CD8-positive, alpha-beta memory T cell (primary cell): ENCODE measurements around the gene CSF1R. TPM values are rescaled to one million over a fixed set of nuclear protein-coding genes. Genes with fewer than 3 reads are reported as not detected.

Experiments used
- CTCF ChIA-PET: fragments of 350-600 bp; sonication (Branson Sonifier 250); formaldehyde crosslinking; loops from one replicate; lab custom pipeline; 2021; ENCODE audit warnings: antibody characterized with exemption; lab: Charles Lee
- POLR2A ChIA-PET: fragments of 350-600 bp; sonication (Branson Sonifier 250); formaldehyde crosslinking; loops from one replicate; lab custom pipeline; 2021; ENCODE audit warnings: antibody characterized with exemption; lab: Charles Lee
- DNase-seq, 5 donors: peaks; one replicate each; pipeline versions ENCODE4 v3.0.0 to v3.0.0-alpha.2; 2020 to 2022; ENCODE audit warnings: mixed read lengths in 1 of 5
- H3K27ac ChIP-seq: one replicate; pipeline ENCODE4 v1.7.0; 2013; ENCODE audit warnings: low read depth, mild to moderate bottlenecking, low read length, moderate library complexity
- H3K27me3 ChIP-seq: 2 replicates; pipeline ENCODE4 v1.7.0; 2013; ENCODE audit warnings: low read length, mild to moderate bottlenecking; ENCODE audit not compliant: insufficient read depth, poor library complexity, severe bottlenecking
- H3K36me3 ChIP-seq: 2 replicates; pipeline ENCODE4 v1.7.0; 2013; ENCODE audit warnings: mild to moderate bottlenecking, low read length, moderate library complexity; ENCODE audit not compliant: insufficient read depth
- H3K4me1 ChIP-seq: 2 replicates; pipeline ENCODE4 v1.7.0; 2013; ENCODE audit warnings: mild to moderate bottlenecking, low read length, moderate library complexity; ENCODE audit not compliant: insufficient read depth
- H3K4me3 ChIP-seq: 2 replicates; pipeline ENCODE4 v1.7.0; 2013; ENCODE audit warnings: mild to moderate bottlenecking, low read length
- H3K9me3 ChIP-seq: 2 replicates; pipeline ENCODE4 v1.7.0; 2013; ENCODE audit warnings: mild to moderate bottlenecking, low read length
- H3K27ac Mint-ChIP-seq, 8 donors: one replicate each; pipeline ENCODE4 v1.8.0; 2020 to 2021; ENCODE audit warnings: mixed read lengths in 8 of 8, mild to moderate bottlenecking in 6 of 8, inconsistent platforms in 3 of 8, moderate library complexity in 3 of 8
- H3K27me3 Mint-ChIP-seq, 2 donors: one replicate each; pipeline ENCODE4 v1.8.0; 2020 to 2021; ENCODE audit warnings: mixed read lengths in 2 of 2, mild to moderate bottlenecking in 1 of 2, moderate library complexity in 1 of 2
- H3K36me3 Mint-ChIP-seq, 3 donors: one replicate each; pipeline ENCODE4 v1.8.0; 2020 to 2021; ENCODE audit warnings: mixed read lengths in 3 of 3, inconsistent platforms in 1 of 3, mild to moderate bottlenecking in 1 of 3
- H3K4me1 Mint-ChIP-seq, 3 donors: one replicate each; pipeline ENCODE4 v1.8.0; 2020 to 2021; ENCODE audit warnings: mixed read lengths in 3 of 3, inconsistent platforms in 1 of 3, mild to moderate bottlenecking in 1 of 3
- H3K4me3 Mint-ChIP-seq, 7 donors: one replicate each; pipeline ENCODE4 v1.8.0; 2020 to 2021; ENCODE audit warnings: mixed read lengths in 7 of 7, mild to moderate bottlenecking in 6 of 7, moderate library complexity in 4 of 7, inconsistent platforms in 2 of 7
- H3K9me3 Mint-ChIP-seq, 5 donors: one replicate each; pipeline ENCODE4 v1.8.0; 2020 to 2022; ENCODE audit warnings: mixed read lengths in 5 of 5, mild to moderate bottlenecking in 3 of 5, moderate library complexity in 2 of 5, inconsistent platforms in 1 of 5
- polyA plus RNA-seq: library from polyadenylated mRNA; unstranded; fragments of 300-500 nt; fragmentation: Illumina TruSeq; gene quantifications from one replicate; pipeline ENCODE4 v1.2.3, GENCODE V29; 2021
- total RNA-seq, 2 experiments: library from RNA; stranded (reverse); gene quantifications; one replicate each; pipeline ENCODE4 v1.2.3, GENCODE V29; 2021

The CSF1R gene
- total and polyA plus RNA-seq, 3 experiments from 2014 or later: 0.59 to 2.7 (median 1.7) TPM

- no peaks in the 10 kb centered on the region for H3K36me3 ChIP-seq
- no peaks in the 10 kb centered on the region for H3K4me1 ChIP-seq
- H3K27me3 Mint-ChIP-seq: peaks cover 11 to 27% of the 10 kb centered on the region in 2 donors
- no peak for DNase-seq
- H3K27me3 ChIP-seq: no peaks in the 10 kb centered on the region
- ChIA-PET POLR2A (no interaction called here), CTCF (no interaction called here)
- no peaks in the 10 kb centered on the region for H3K9me3 Mint-ChIP-seq
- H3K4me3 Mint-ChIP-seq: no peak overlapping the region
- H3K4me3 ChIP-seq: no peak overlapping the region
- peaks cover 0 to 1% (median 0%) of the 10 kb centered on the region in 3 donors for H3K36me3 Mint-ChIP-seq
- no peak overlapping the region for H3K27ac Mint-ChIP-seq
- no peaks in the 10 kb centered on the region for H3K9me3 ChIP-seq
- H3K4me1 Mint-ChIP-seq: no peaks in the 10 kb centered on the region
- no peak overlapping the region for H3K27ac ChIP-seq
These were observed 24.8 kb upstream of the CSF1R start for GRCh38 chr5:150111122-150111521.

GRCh38 chr5:150109921-150110320 lies 23.6 kb upstream of the CSF1R start:
- peaks cover 0 to 1% (median 0%) of the 10 kb centered on the region in 3 donors for H3K36me3 Mint-ChIP-seq
- Histone ChIP-seq H3K27me3 (no peaks in the 10 kb centered on the region), H3K4me3 (no peak overlapping the region), H3K9me3 (no peaks in the 10 kb centered on the region), H3K36me3 (no peaks in the 10 kb centered on the region), H3K27ac (no peak overlapping the region), H3K4me1 (no peaks in the 10 kb centered on the region)
- H3K4me1 Mint-ChIP-seq: no peaks in the 10 kb centered on the region
- H3K4me3 Mint-ChIP-seq: no peak overlapping the region
- no peak for DNase-seq
- H3K27ac Mint-ChIP-seq: no peak overlapping the region
- peaks cover 11 to 27% of the 10 kb centered on the region in 2 donors for H3K27me3 Mint-ChIP-seq
- POLR2A ChIA-PET: no interaction called here
- no peaks in the 10 kb centered on the region for H3K9me3 Mint-ChIP-seq
- CTCF ChIA-PET: no interaction called here

GRCh38 chr5:150108711-150109514 lies 22.6 kb upstream of the CSF1R start:
- H3K27me3 ChIP-seq: no peaks in the 10 kb centered on the region
- no peaks in the 10 kb centered on the region for H3K9me3 ChIP-seq
- no peak overlapping the region for H3K4me3 ChIP-seq
- no peaks in the 10 kb centered on the region for H3K4me1 Mint-ChIP-seq
- peaks cover 11 to 27% of the 10 kb centered on the region in 2 donors for H3K27me3 Mint-ChIP-seq
- no peaks in the 10 kb centered on the region for H3K4me1 ChIP-seq
- H3K27ac Mint-ChIP-seq: peak overlapping the region in 1 of 8 donors; percentile 70
- H3K36me3 Mint-ChIP-seq: peaks cover 0 to 1% (median 0%) of the 10 kb centered on the region in 3 donors
- H3K4me3 Mint-ChIP-seq: no peak overlapping the region
- no peak for DNase-seq
- no peaks in the 10 kb centered on the region for H3K9me3 Mint-ChIP-seq
- CTCF ChIA-PET: no interaction called here
- no peaks in the 10 kb centered on the region for H3K36me3 ChIP-seq
- POLR2A ChIA-PET: no interaction called here
- H3K27ac ChIP-seq: no peak overlapping the region

GRCh38 chr5:150107909-150108447 lies 21.6 kb upstream of the CSF1R start:
- H3K4me1 Mint-ChIP-seq: no peaks in the 10 kb centered on the region
- no peak overlapping the region for H3K27ac ChIP-seq
- ChIA-PET CTCF (no interaction called here), POLR2A (no interaction called here)
- H3K27me3 ChIP-seq: no peaks in the 10 kb centered on the region
- H3K4me3 Mint-ChIP-seq: no peak overlapping the region
- DNase-seq: no peak
- no peak overlapping the region for H3K27ac Mint-ChIP-seq
- no peaks in the 10 kb centered on the region for H3K36me3 ChIP-seq
- no peaks in the 10 kb centered on the region for H3K9me3 Mint-ChIP-seq
- H3K9me3 ChIP-seq: no peaks in the 10 kb centered on the region
- no peaks in the 10 kb centered on the region for H3K36me3 Mint-ChIP-seq
- H3K4me3 ChIP-seq: no peak overlapping the region
- H3K27me3 Mint-ChIP-seq: peaks cover 10 to 23% of the 10 kb centered on the region in 2 donors
- no peaks in the 10 kb centered on the region for H3K4me1 ChIP-seq

GRCh38 chr5:150106674-150107426 lies 20.5 kb upstream of the CSF1R start:
- POLR2A ChIA-PET: no interaction called here
- H3K4me3 ChIP-seq: no peak overlapping the region
- Mint-ChIP-seq H3K36me3 (no peaks in the 10 kb centered on the region), H3K4me3 (no peak overlapping the region), H3K27me3 (peaks cover 10 to 18% of the 10 kb centered on the region in 2 donors), H3K27ac (no peak overlapping the region), H3K4me1 (no peaks in the 10 kb centered on the region), H3K9me3 (no peaks in the 10 kb centered on the region)
- no peaks in the 10 kb centered on the region for H3K9me3 ChIP-seq
- H3K36me3 ChIP-seq: no peaks in the 10 kb centered on the region
- no peaks in the 10 kb centered on the region for H3K27me3 ChIP-seq
- no peak overlapping the region for H3K27ac ChIP-seq
- no peaks in the 10 kb centered on the region for H3K4me1 ChIP-seq
- DNase-seq: no peak
- CTCF ChIA-PET: no interaction called here

- Mint-ChIP-seq H3K36me3 (no peaks in the 10 kb centered on the region), H3K27me3 (peaks cover 10 to 15% of the 10 kb centered on the region in 2 donors), H3K4me3 (no peak overlapping the region), H3K4me1 (no peaks in the 10 kb centered on the region), H3K9me3 (no peaks in the 10 kb centered on the region), H3K27ac (no peak overlapping the region)
- POLR2A ChIA-PET: no interaction called here
- Histone ChIP-seq H3K27me3 (no peaks in the 10 kb centered on the region), H3K4me3 (no peak overlapping the region), H3K27ac (no peak overlapping the region), H3K9me3 (no peaks in the 10 kb centered on the region), H3K4me1 (no peaks in the 10 kb centered on the region), H3K36me3 (no peaks in the 10 kb centered on the region)
- DNase-seq: no peak
- CTCF ChIA-PET: no interaction called here
These were observed 19.7 kb upstream of the CSF1R start for GRCh38 chr5:150105928-150106615.

GRCh38 chr5:150104550-150104870 lies 18.2 kb upstream of the CSF1R start:
- Mint-ChIP-seq H3K27ac (no peak overlapping the region), H3K36me3 (no peaks in the 10 kb centered on the region), H3K27me3 (peaks cover 8 to 12% of the 10 kb centered on the region in 2 donors), H3K9me3 (no peaks in the 10 kb centered on the region), H3K4me3 (no peak overlapping the region), H3K4me1 (no peaks in the 10 kb centered on the region)
- ChIA-PET CTCF (interaction anchor here (1.3 kb wide), 1 partner anchor 18 kb away, joined by 4 read pairs; the partner anchor contains the start of gene CSF1R), POLR2A (no interaction called here)
- H3K4me1 ChIP-seq: no peaks in the 10 kb centered on the region
- no peak overlapping the region for H3K27ac ChIP-seq
- no peak for DNase-seq
- H3K36me3 ChIP-seq: no peaks in the 10 kb centered on the region
- no peaks in the 10 kb centered on the region for H3K9me3 ChIP-seq
- no peaks in the 10 kb centered on the region for H3K27me3 ChIP-seq
- no peak overlapping the region for H3K4me3 ChIP-seq
